Measurements from ENCODE around the gene TBC1D13.
"Not testable (repeated sequence)": the region's sequence is repeated elsewhere in the genome, so short reads cannot be mapped to it uniquely, and the experiment has no call there.

Gene TBC1D13

GRCh38 chr9:128782669-128783068, 4.4 kb upstream of the TBC1D13 start:
- DNase-seq (ENCODE audit: low read depth in 2 of 2): no peak

GRCh38 chr9:128785427-128785826, 1.6 kb upstream of the TBC1D13 start:
- no peak for DNase-seq (ENCODE audit: low read depth in 2 of 2)

GRCh38 chr9:128787659-128788058, 606 bp downstream of the TBC1D13 start:
- DNase-seq (ENCODE audit: low read depth in 2 of 2): no peak

GRCh38 chr9:128788445-128788844, 1.4 kb downstream of the TBC1D13 start:
- DNase-seq (ENCODE audit: low read depth in 2 of 2): no peak

GRCh38 chr9:128790536-128790935, 3.5 kb downstream of the TBC1D13 start:
- DNase-seq (ENCODE audit: low read depth in 2 of 2): no peak

- DNase-seq (ENCODE audit: low read depth in 2 of 2): no peak
These were observed 5.1 kb downstream of the TBC1D13 start for GRCh38 chr9:128792134-128792533.

GRCh38 chr9:128792978-128793686, 6.1 kb downstream of the TBC1D13 start:
- DNase-seq (ENCODE audit: low read depth in 2 of 2): no peak

GRCh38 chr9:128794961-128795360, 7.9 kb downstream of the TBC1D13 start:
- not testable (repeated sequence) for DNase-seq (ENCODE audit: low read depth in 2 of 2)

- DNase-seq (ENCODE audit: low read depth in 2 of 2): no peak
These were observed 11.8 kb downstream of the TBC1D13 start for GRCh38 chr9:128798896-128799295.

GRCh38 chr9:128800061-128800460, 13.0 kb downstream of the TBC1D13 start:
- no peak for DNase-seq (ENCODE audit: low read depth in 2 of 2)

GRCh38 chr9:128802482-128802881, 15.4 kb downstream of the TBC1D13 start:
- no peak for DNase-seq (ENCODE audit: low read depth in 2 of 2)

GRCh38 chr9:128805661-128806060, 18.6 kb downstream of the TBC1D13 start:
- no peak for DNase-seq (ENCODE audit: low read depth in 2 of 2)

GRCh38 chr9:128807827-128808226, 20.8 kb downstream of the TBC1D13 start:
- DNase-seq (ENCODE audit: low read depth in 2 of 2): no peak

- DNase-seq (ENCODE audit: low read depth in 2 of 2): no peak
These were observed 21.5 kb downstream of the TBC1D13 start for GRCh38 chr9:128808543-128808942.

- DNase-seq (ENCODE audit: low read depth in 2 of 2): no peak
These were observed 22.1 kb downstream of the TBC1D13 start for GRCh38 chr9:128809036-128809599.

- no peak for DNase-seq (ENCODE audit: low read depth in 2 of 2)
These were observed 22.8 kb downstream of the TBC1D13 start for GRCh38 chr9:128809831-128810230.

GRCh38 chr9:128810873-128811272, 23.8 kb downstream of the TBC1D13 start:
- DNase-seq (ENCODE audit: low read depth in 2 of 2): no peak

- peak; percentile 93 to 98 for DNase-seq (ENCODE audit: low read depth in 2 of 2)
These were observed 31.2 kb downstream of the TBC1D13 start, which contains the start of gene ENDOG for GRCh38 chr9:128818099-128818838. Gene ENDOG (plus strand): TSS chr9:128818500. CDS start chr9:128818685, 185 bp downstream.

- peak in 1 of 2 experiments; percentile 34 for DNase-seq (ENCODE audit: low read depth in 2 of 2)
These were observed 32.0 kb downstream of the TBC1D13 start for GRCh38 chr9:128818839-128819715.

- no peak for DNase-seq (ENCODE audit: low read depth in 2 of 2)
These were observed 32.9 kb downstream of the TBC1D13 start for GRCh38 chr9:128819716-128820664.

Measured in stimulated activated CD4-positive, alpha-beta T cell treated with anti-CD3 and anti-CD28 coated beads, Interleukin-12 subunit alpha, Interleukin-12 subunit beta, amount 100 ng/mL, for 24 hours (primary cell).